K562 (cell line): ENCODE data around the gene FADD. TPM values are rescaled to one million over a fixed set of nuclear protein-coding genes. Genes with fewer than 3 reads are reported as not detected.

Experiments used
- ATAC-seq: fragments of 200-7000 bp; cut with Tn5 transposase; 3 replicates; pipeline ENCODE4 v1.9.1; 2020; ENCODE audit warnings: moderate library complexity
- BruUV-seq: library from RNA; stranded (reverse); fragments of 400-500 nt; replicated peaks from 2 replicates; lab custom pipeline; 2021; lab: Mats Ljungman, UMichigan
- CTCF ChIA-PET: fragments of 300-600 bp; formaldehyde crosslinking; extraction: SDS; loops from one replicate; lab custom pipeline; 2021; ENCODE audit warnings: low intra/inter-chr PET ratio; lab: Yijun Ruan, JAX
- POLR2A ChIA-PET: fragments of 300-600, 350-650 bp; sonication (Branson Sonifier 250); formaldehyde crosslinking; extraction: SDS; loops from one replicate; lab custom pipeline; 2021; ENCODE audit warnings: antibody characterized with exemption, inconsistent platforms; lab: Yijun Ruan, JAX
- DNase-seq, 4 experiments: peaks; one replicate each; pipeline versions ENCODE4 v3.0.0 to v3.0.0-alpha.2; 2011 to 2018; ENCODE audit warnings: low spot score in 3 of 4, mixed read lengths in 3 of 4; ENCODE audit errors: extremely low read depth in 1 of 4
- FAIRE-seq: peaks from 2 replicates; lab custom pipeline; 2011; peaks lifted over from hg19 to GRCh38; lab: Jason Lieb, UNC
- H2AFZ ChIP-seq: 2 replicates; pipeline ENCODE4 v1.6.0; 2011; ENCODE audit warnings: low read depth, low read length, control low read depth, inconsistent platforms
- H3K27ac ChIP-seq: fragments of 200-600 bp; 3 replicates; pipeline ENCODE4 v1.8.0; 2011; ENCODE audit warnings: low read depth, mild to moderate bottlenecking, control low read depth, inconsistent platforms, low read length, moderate library complexity, mixed read lengths; ENCODE audit errors: extremely low read depth
- H3K27me3 ChIP-seq, 2 experiments: fragments of 300-600 bp in 1 of 2; 2 replicates in 1 of 2; 3 replicates in 1 of 2; pipeline versions ENCODE4 v1.6.0 to v1.8.0; 2011; ENCODE audit warnings: inconsistent platforms in 2 of 2, low read length in 2 of 2, mild to moderate bottlenecking in 1 of 2, mixed read lengths in 1 of 2, moderate library complexity in 1 of 2; ENCODE audit not compliant: control insufficient read depth in 2 of 2, insufficient read depth in 2 of 2
- H3K36me3 ChIP-seq: fragments of 300-600 bp; 3 replicates; pipeline ENCODE4 v1.8.0; 2011; ENCODE audit warnings: mild to moderate bottlenecking, low read length, inconsistent platforms; ENCODE audit not compliant: control insufficient read depth, insufficient read depth
- H3K4me1 ChIP-seq, 2 experiments: fragments of 200-600 bp in 1 of 2; replicated peaks in 1 of 2; 2 replicates in 1 of 2; 3 replicates in 1 of 2; pipeline versions ENCODE4 v1.5.1 to v1.8.0; 2011; ENCODE audit warnings: inconsistent platforms in 2 of 2, low read length in 2 of 2, mild to moderate bottlenecking in 1 of 2, mixed read lengths in 1 of 2, moderate library complexity in 1 of 2; ENCODE audit not compliant: control insufficient read depth in 2 of 2, insufficient read depth in 2 of 2
- H3K4me2 ChIP-seq: 2 replicates; pipeline ENCODE4 v1.6.1; 2011; ENCODE audit warnings: low read length, control low read depth, inconsistent platforms, mixed read lengths; ENCODE audit not compliant: insufficient read depth
- H3K4me3 ChIP-seq: fragments of 200-600 bp; sonication (generic), shearing (Covaris generic); 2 replicates; pipeline ENCODE4 v1.5.1; 2016; ENCODE audit warnings: control low read depth, inconsistent platforms
- H3K79me2 ChIP-seq: fragments of 200-600 bp; 3 replicates; pipeline ENCODE4 v1.8.0; 2011; ENCODE audit warnings: low read length, inconsistent platforms; ENCODE audit not compliant: control insufficient read depth, insufficient read depth
- H3K9ac ChIP-seq, 2 experiments: 2 replicates each; pipeline versions ENCODE4 v1.6.0 to v1.6.1; 2011; ENCODE audit warnings: low read depth in 2 of 2, low read length in 2 of 2, control low read depth in 1 of 2, inconsistent platforms in 1 of 2, mild to moderate bottlenecking in 1 of 2, mixed read lengths in 1 of 2; ENCODE audit not compliant: insufficient read depth in 1 of 2
- H3K9me1 ChIP-seq: one replicate; pipeline ENCODE4 v1.6.0; 2011; ENCODE audit warnings: inconsistent platforms, mild to moderate bottlenecking, low read length, moderate library complexity; ENCODE audit not compliant: control insufficient read depth, insufficient read depth
- H3K9me3 ChIP-seq: replicated peaks from 2 replicates; pipeline ENCODE4 v1.5.1; 2011; ENCODE audit warnings: low read depth, low read length, inconsistent platforms; ENCODE audit not compliant: control insufficient read depth, insufficient read depth
- H4K20me1 ChIP-seq: replicated peaks from 2 replicates; pipeline ENCODE4 v1.6.1; 2011; ENCODE audit warnings: low read length, inconsistent platforms, mixed read lengths; ENCODE audit not compliant: control insufficient read depth, insufficient read depth
- CBFA2T3 ChIP-seq: fragments of 450-650 bp; IDR thresholded peaks from 2 replicates; pipeline ENCODE4 v1.6.1; 2017
- CCAR2 ChIP-seq: fragments of 200-400 bp; formaldehyde crosslinking; IDR thresholded peaks from 2 replicates; pipeline ENCODE4 v1.6.1; 2017; ENCODE audit warnings: mild to moderate bottlenecking, low read depth, low read length
- DMBX1 ChIP-seq: fragments of 250-450 bp; sonication (Bioruptor Pico); IDR thresholded peaks from 2 replicates; pipeline ENCODE4 v1.8.0; 2022; ENCODE audit warnings: inconsistent platforms, mild to moderate bottlenecking, moderate library complexity, borderline replicate concordance
- HMG20A ChIP-seq: fragments of 450-650 bp; formaldehyde crosslinking; conservative IDR thresholded peaks from 2 replicates; pipeline ENCODE4 v1.4.0; 2020; ENCODE audit warnings: mild to moderate bottlenecking, mixed read lengths
- IFI16 ChIP-seq: fragments of 250-450 bp; sonication (Bioruptor Pico); IDR thresholded peaks from 2 replicates; pipeline ENCODE4 v2.1.2; 2022; ENCODE audit warnings: mild to moderate bottlenecking, inconsistent platforms
- NR4A1 ChIP-seq, 2 experiments: fragments of 250-450 bp in 1 of 2; fragments of 450-650 bp in 1 of 2; sonication (Bioruptor Pico) in 1 of 2; IDR thresholded peaks; 2 replicates each; pipeline versions ENCODE4 v1.4.0 to v1.6.1; 2016 to 2020; ENCODE audit warnings: mild to moderate bottlenecking in 2 of 2, missing compliant biosample characterization in 1 of 2, missing genetic modification characterization in 1 of 2, moderate library complexity in 1 of 2
- RBM15 ChIP-seq: fragments of 200-400 bp; formaldehyde crosslinking; IDR thresholded peaks from 2 replicates; pipeline ENCODE4 v1.6.1; 2018; ENCODE audit warnings: mild to moderate bottlenecking, low read length, moderate library complexity; ENCODE audit not compliant: insufficient read depth
- RFX7 ChIP-seq: fragments of 250-450 bp; sonication (Bioruptor Pico); IDR thresholded peaks from 2 replicates; pipeline ENCODE4 v1.5.1; 2021; ENCODE audit warnings: mild to moderate bottlenecking
- SAFB ChIP-seq: fragments of 200-400 bp; formaldehyde crosslinking; IDR thresholded peaks from 2 replicates; pipeline ENCODE4 v1.6.1; 2017; ENCODE audit warnings: low read depth, low read length, borderline replicate concordance
- SMAD1 ChIP-seq: fragments of 150-350 bp; IDR thresholded peaks from 2 replicates; pipeline ENCODE4 v1.6.1; 2014; ENCODE audit warnings: low read length, low read depth; ENCODE audit not compliant: partially characterized antibody
- TFAM ChIP-seq: fragments of 250-450 bp; sonication (Bioruptor Pico); conservative IDR thresholded peaks from 2 replicates; pipeline ENCODE4 v1.5.0; 2021; ENCODE audit warnings: mild to moderate bottlenecking, moderate library complexity
- ZC3H11A ChIP-seq: IDR thresholded peaks from 2 replicates; pipeline ENCODE4 v1.6.1; 2012; ENCODE audit warnings: low read depth, low read length, improper control_type of control experiment
- ZNF12 ChIP-seq: sonication (generic); formaldehyde crosslinking; IDR thresholded peaks from 2 replicates; pipeline ENCODE4 v1.4.0; 2020; ENCODE audit warnings: mild to moderate bottlenecking, missing genetic modification reagents
- ZNF143 ChIP-seq: sonication (generic); formaldehyde crosslinking; IDR thresholded peaks from 2 replicates; pipeline ENCODE4 v1.9.0; 2022; ENCODE audit warnings: mild to moderate bottlenecking, missing genetic modification reagents
- ZNF280B ChIP-seq: fragments of 250-450 bp; sonication (Bioruptor Pico); IDR thresholded peaks from 2 replicates; pipeline ENCODE4 v1.5.1; 2021; ENCODE audit warnings: mild to moderate bottlenecking
- ZNF57 ChIP-seq: fragments of 450-650 bp; formaldehyde crosslinking; IDR thresholded peaks from 2 replicates; pipeline ENCODE4 v1.4.0; 2020; ENCODE audit warnings: mild to moderate bottlenecking, moderate library complexity
- ZNF584 ChIP-seq: fragments of 200-800 bp; sonication (Bioruptor generic); IDR thresholded peaks from 2 replicates; pipeline ENCODE4 v1.6.1; 2016; ENCODE audit warnings: low read depth, mild to moderate bottlenecking, missing genetic modification characterization, missing compliant biosample characterization
- ZNF699 ChIP-seq: fragments of 250-450 bp; sonication (Bioruptor Pico); IDR thresholded peaks from 2 replicates; pipeline ENCODE4 v1.8.0; 2021; ENCODE audit warnings: mild to moderate bottlenecking, moderate library complexity; ENCODE audit not compliant: insufficient replicate concordance
- ZZZ3 ChIP-seq: fragments of 450-650 bp; IDR thresholded peaks from 2 replicates; pipeline ENCODE4 v1.6.1; 2016; ENCODE audit warnings: antibody characterized with exemption, mild to moderate bottlenecking, moderate library complexity
- WGBS: fragments of 100-300 bp; shearing (Covaris generic); methylation state at CpG from one replicate; pipeline ENCODE4 v1.1.6; 2016; ENCODE audit warnings: low coverage, mixed read lengths; ENCODE audit not compliant: insufficient coverage; ENCODE audit errors: missing lambda C conversion rate; 5-methylcytosine and 5-hydroxymethylcytosine counted together
- in situ Hi-C: fragments of 300-500 bp; cut with MboI; formaldehyde crosslinking; loops from 4 replicates; pipeline ENCODE4 v1.15.0; 2018; ENCODE audit warnings: inconsistent platforms, mixed read lengths
- intact Hi-C: fragments of 100-400 bp; cut with micrococcal nuclease; formaldehyde crosslinking; loops from 2 replicates; pipeline ENCODE4 v1.14.2; 2022
- polyA plus RNA-seq, 8 experiments: library from polyadenylated mRNA; depleted of rRNA in 4 of 8; stranded (reverse) in 5 of 8; unstranded in 3 of 8; fragments of >200 nt; fragmentation: Nextera tagmentation in 2 of 8; fragmentation: Illumina TruSeq in 1 of 8; extraction: Ambion mirVana in 2 of 8; extraction: Trizol in 1 of 8; gene quantifications; 2 replicates each; pipeline versions ENCODE4 v1.2.1 to v1.2.3, GENCODE V29; 2011 to 2014; ENCODE audit warnings: inconsistent platforms in 1 of 8, missing spikeins in 1 of 8
- total RNA-seq, 7 experiments: library from RNA; depleted of rRNA in 6 of 7; stranded (reverse); fragments of >200 nt in 6 of 7; fragmentation: Illumina TruSeq in 2 of 7; extraction: Trizol in 2 of 7; gene quantifications; 2 replicates each; pipeline versions ENCODE4 v1.2.1 to v1.2.3, GENCODE V29; 2011 to 2021; ENCODE audit warnings: low replicate concordance in 1 of 7
- TF ChIP-seq, protein P1 (sequence below), 2 experiments: IDR thresholded peaks; 2 replicates each; pipeline ENCODE4 v1.6.1; 2011; ENCODE audit warnings: borderline replicate concordance in 1 of 2, control low read depth in 1 of 2, low read depth in 1 of 2, low read length in 1 of 2, mild to moderate bottlenecking in 1 of 2, mixed read lengths in 1 of 2, moderate library complexity in 1 of 2; ENCODE audit not compliant: insufficient read depth in 1 of 2, insufficient read length in 1 of 2, poor library complexity in 1 of 2, severe bottlenecking in 1 of 2; ENCODE audit errors: extremely low read depth in 1 of 2

The FADD gene
- total and polyA plus RNA-seq, 9 of the 15 experiments (the other 6 are each of a cell fraction or from before 2014, with no cell fraction given) = 0.29 to 26.9 (median 20.4) TPM

DNA sequence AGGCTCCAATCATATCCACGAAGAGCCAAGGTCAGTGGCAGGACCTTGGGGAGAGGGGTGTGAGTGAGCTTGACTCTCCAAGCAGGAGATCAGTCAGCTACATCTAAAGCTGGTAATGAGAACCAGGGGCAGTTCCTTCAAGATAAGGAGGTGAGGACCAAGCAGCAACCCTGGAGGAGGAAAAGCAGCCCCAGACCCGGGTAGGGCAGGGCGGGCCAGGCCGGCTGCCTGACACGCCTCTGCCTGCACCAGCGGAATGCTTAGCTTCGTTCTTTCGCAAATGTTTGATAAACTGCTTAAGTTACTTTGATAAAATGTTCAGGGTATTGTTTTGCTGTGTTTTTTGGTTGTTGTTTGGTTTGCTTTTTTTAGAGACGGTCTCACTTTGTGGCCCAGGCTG lies 18.7 kb upstream of the FADD start:
- no peak for TF ChIP-seq ZZZ3
- TF ChIP-seq SMAD1 = no peak
- TF ChIP-seq SAFB = no peak
- TF ChIP-seq RBM15 = no peak
- TF ChIP-seq TFAM (CRISPR knock-in tag) = no peak
- no peak for TF ChIP-seq ZNF12 (CRISPR knock-in tag)
- TF ChIP-seq ZC3H11A = no peak
- no peak for TF ChIP-seq ZNF57
- no peak for TF ChIP-seq ZNF280B (CRISPR knock-in tag)
- no peak for TF ChIP-seq NR4A1 (CRISPR knock-in tag; IDR thresholded peaks at IDR 0.05)
- no peak for TF ChIP-seq NR4A1 (tag; IDR thresholded peaks at IDR 0.05)
- TF ChIP-seq ZNF143 (CRISPR knock-in tag) = no peak
- TF ChIP-seq CBFA2T3 = no peak
- no peak for TF ChIP-seq RFX7
- no peak for TF ChIP-seq IFI16 (CRISPR knock-in tag)
- TF ChIP-seq HMG20A (CRISPR knock-in tag) = no peak
- TF ChIP-seq, protein P1, sequence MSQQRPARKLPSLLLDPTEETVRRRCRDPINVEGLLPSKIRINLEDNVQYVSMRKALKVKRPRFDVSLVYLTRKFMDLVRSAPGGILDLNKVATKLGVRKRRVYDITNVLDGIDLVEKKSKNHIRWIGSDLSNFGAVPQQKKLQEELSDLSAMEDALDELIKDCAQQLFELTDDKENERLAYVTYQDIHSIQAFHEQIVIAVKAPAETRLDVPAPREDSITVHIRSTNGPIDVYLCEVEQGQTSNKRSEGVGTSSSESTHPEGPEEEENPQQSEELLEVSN (IDR thresholded peaks at IDR 0.05; ENCODE audit: borderline replicate concordance in 1 of 2, extremely low read depth in 1 of 2, insufficient read depth in 1 of 2, insufficient read length in 1 of 2, low read depth in 1 of 2, low read length in 1 of 2, poor library complexity in 1 of 2, severe bottlenecking in 1 of 2) = no peak
- no peak for TF ChIP-seq CCAR2
- no peak for TF ChIP-seq DMBX1 (CRISPR knock-in tag)
- TF ChIP-seq ZNF699 (CRISPR knock-in tag) = no peak
- TF ChIP-seq ZNF584 (CRISPR knock-in tag) = no peak
- intact Hi-C loops = no loop called here
- FAIRE-seq = no peak
- no peak overlapping the region for H2AFZ ChIP-seq
- H3K4me2 ChIP-seq = no peak overlapping the region
- ChIA-PET POLR2A (interaction anchor here (0.6 kb wide), 1 partner anchor 252 kb away, joined by 3 read pairs; no protein-coding TSS in a partner anchor), CTCF (no interaction called here)
- H3K27ac ChIP-seq = no peak overlapping the region
- no TSS peak for BruUV-seq
- H3K27me3 ChIP-seq = peaks cover 37 to 82% of the 10 kb centered on the region in 2 experiments; a peak in 4 of 5 replicates
- peaks cover 0 to 14% of the 10 kb centered on the region in 2 experiments; a peak in 2 of 5 replicates for H3K4me1 ChIP-seq
- H4K20me1 ChIP-seq = 0 out of 2 replicates have a peak, but pooled peaks cover 9% of the 10 kb centered on the region
- H3K4me3 ChIP-seq = no peak overlapping the region
- H3K9ac ChIP-seq = no peak overlapping the region
- H3K79me2 ChIP-seq = no peaks in the 10 kb centered on the region
- no peaks in the 10 kb centered on the region for H3K9me3 ChIP-seq
- H3K36me3 ChIP-seq = no peaks in the 10 kb centered on the region
- in situ Hi-C loops = loop anchor here (5.0 to 10.0 kb wide), 2 partner anchors 92 to 470 kb away; no protein-coding TSS in a partner anchor
- 0 out of 3 replicates have a peak, but pooled peaks have one; percentile 28 for ATAC-seq
- no peaks in the 10 kb centered on the region for H3K9me1 ChIP-seq
- under 1% methylated on average over 8 of the region's 9 CpGs for WGBS
- no peak for DNase-seq
